Left lung (tissue), 10 donors: ENCODE results near the gene NUDT14. TPM values are rescaled to one million over a fixed set of nuclear protein-coding genes. Genes with fewer than 3 reads are reported as not detected.

ENCODE experiments used
- ATAC-seq: fragments of 200-7000 bp; cut with Tn5 transposase; one replicate; pipeline ENCODE4 v1.9.1; 2020; ENCODE audit warnings: moderate library complexity
- DNase-seq, 4 donors: peaks; one replicate each; pipeline ENCODE4 v3.0.0-alpha.2; 2013 to 2020
- H3K27ac ChIP-seq, 2 donors: fragments of 200-600 bp; sonication (generic) in 1 of 2; one replicate each; pipeline versions ENCODE4 v1.5.0 to v1.8.0; 2020 to 2021
- H3K27me3 ChIP-seq, 2 donors: fragments of 200-600 bp; sonication (generic) in 1 of 2; one replicate each; pipeline versions ENCODE4 v1.5.0 to v1.8.0; 2020 to 2021
- H3K36me3 ChIP-seq, 2 donors: fragments of 200-600 bp; sonication (generic) in 1 of 2; one replicate each; pipeline versions ENCODE4 v1.5.0 to v1.8.0; 2020 to 2021
- H3K4me1 ChIP-seq, 2 donors: fragments of 200-600 bp; one replicate each; pipeline ENCODE4 v1.8.0; 2021
- H3K4me3 ChIP-seq, 2 donors: fragments of 200-600 bp; sonication (generic) in 1 of 2; one replicate each; pipeline versions ENCODE4 v1.5.0 to v1.8.0; 2020 to 2021; ENCODE audit warnings: mild to moderate bottlenecking in 1 of 2
- H3K9me3 ChIP-seq, 2 donors: fragments of 200-600 bp; sonication (generic) in 1 of 2; one replicate each; pipeline versions ENCODE4 v1.5.0 to v1.8.0; 2020 to 2021
- intact Hi-C, 2 donors: fragments of 100-400 bp; cut with DNase I; formaldehyde crosslinking; loops; one replicate each; pipeline versions ENCODE4 v1.11.2 to v1.14.2; 2022
- polyA plus RNA-seq, 6 donors: library from polyadenylated mRNA; unstranded; fragments of 120-200 nt; gene quantifications; one replicate each; pipeline ENCODE4 v1.2.1, GENCODE V29; 2013; ENCODE audit not compliant: insufficient read length in 6 of 6
- total RNA-seq, 2 donors: library from RNA; stranded (reverse); fragmentation: NEBNext Ultra II Directional; extraction: Animal tissue kit (Norgen Biotek cat#: 25700); gene quantifications; one replicate each; pipeline ENCODE4 v1.2.1, GENCODE V29; 2021
- TF ChIP-seq, protein P1 (sequence below), 2 donors: fragments of 200-600 bp; sonication (generic) in 1 of 2; IDR thresholded peaks; one replicate each; pipeline versions ENCODE4 v1.5.0 to v1.8.0; 2021; ENCODE audit warnings: antibody characterized with exemption in 2 of 2
- donor health status: DM: no; HTN: yes; CAD: no.
- donor health status: DM: no; HTN: no; CAD: no.

NUDT14 gene
- total and polyA plus RNA-seq, 8 donors = 22.4 to 77.5 (median 34.7) TPM

DNA sequence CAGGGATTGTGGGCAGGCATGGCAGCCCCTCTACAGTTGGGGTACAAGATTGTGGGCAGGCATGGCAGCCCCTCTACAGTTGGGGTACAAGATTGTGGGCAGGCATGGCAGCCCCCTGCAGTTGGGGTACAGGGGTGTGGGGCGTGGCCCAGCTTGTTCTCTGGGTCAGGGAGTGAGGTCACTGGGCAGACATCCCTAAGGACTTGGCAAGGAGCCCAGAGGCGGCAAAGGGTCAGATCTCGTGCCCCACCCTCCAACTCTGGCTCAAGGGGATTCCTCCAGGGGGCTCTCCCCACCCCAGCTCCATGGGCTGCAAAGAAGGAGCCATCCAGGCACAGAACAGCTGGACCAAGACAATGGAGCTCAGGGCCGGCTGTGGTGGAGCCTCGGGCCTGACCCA lies 25.8 kb upstream of the NUDT14 start:
- Histone ChIP-seq H3K27me3 (peaks cover 0 to 3% of the 10 kb centered on the region in 2 donors), H3K4me3 (no peak overlapping the region), H3K27ac (no peak overlapping the region), H3K36me3 (peaks cover 0 to 29% of the 10 kb centered on the region in 2 donors), H3K4me1 (peaks cover 15 to 18% of the 10 kb centered on the region in 2 donors), H3K9me3 (no peaks in the 10 kb centered on the region)
- TF ChIP-seq, protein P1, sequence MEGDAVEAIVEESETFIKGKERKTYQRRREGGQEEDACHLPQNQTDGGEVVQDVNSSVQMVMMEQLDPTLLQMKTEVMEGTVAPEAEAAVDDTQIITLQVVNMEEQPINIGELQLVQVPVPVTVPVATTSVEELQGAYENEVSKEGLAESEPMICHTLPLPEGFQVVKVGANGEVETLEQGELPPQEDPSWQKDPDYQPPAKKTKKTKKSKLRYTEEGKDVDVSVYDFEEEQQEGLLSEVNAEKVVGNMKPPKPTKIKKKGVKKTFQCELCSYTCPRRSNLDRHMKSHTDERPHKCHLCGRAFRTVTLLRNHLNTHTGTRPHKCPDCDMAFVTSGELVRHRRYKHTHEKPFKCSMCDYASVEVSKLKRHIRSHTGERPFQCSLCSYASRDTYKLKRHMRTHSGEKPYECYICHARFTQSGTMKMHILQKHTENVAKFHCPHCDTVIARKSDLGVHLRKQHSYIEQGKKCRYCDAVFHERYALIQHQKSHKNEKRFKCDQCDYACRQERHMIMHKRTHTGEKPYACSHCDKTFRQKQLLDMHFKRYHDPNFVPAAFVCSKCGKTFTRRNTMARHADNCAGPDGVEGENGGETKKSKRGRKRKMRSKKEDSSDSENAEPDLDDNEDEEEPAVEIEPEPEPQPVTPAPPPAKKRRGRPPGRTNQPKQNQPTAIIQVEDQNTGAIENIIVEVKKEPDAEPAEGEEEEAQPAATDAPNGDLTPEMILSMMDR (IDR thresholded peaks at IDR 0.05) = no peak
- intact Hi-C loops = no loop called here
- ATAC-seq (no peak), DNase-seq (no peak)

DNA sequence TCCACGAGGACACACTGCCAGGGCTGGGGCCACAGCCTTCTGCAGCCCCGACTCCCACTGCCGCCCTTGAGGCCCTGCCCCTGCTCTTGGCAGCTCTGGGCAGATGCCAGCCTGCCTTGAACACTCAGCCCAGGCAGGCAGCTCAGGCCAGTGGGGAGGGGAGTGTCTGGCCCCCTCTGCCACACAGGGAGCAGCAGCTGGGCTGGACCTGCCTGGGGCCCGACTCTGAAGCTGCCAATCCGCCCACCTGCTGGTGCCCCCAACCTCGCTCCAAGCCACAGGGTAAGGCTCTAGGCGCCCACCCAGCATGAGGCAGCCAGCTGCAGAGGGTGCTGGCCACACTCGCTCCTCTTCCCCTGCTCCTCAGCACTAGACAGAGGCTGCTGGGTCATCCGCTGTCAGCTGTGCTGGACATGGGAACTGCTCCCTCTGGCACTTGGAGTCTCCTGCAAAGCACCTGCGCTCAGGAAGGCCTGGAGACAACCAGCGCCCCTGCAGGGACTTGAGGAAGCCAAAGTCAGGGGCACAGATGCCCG lies 24.6 kb upstream of the NUDT14 start:
- intact Hi-C loops = no loop called here
- Histone ChIP-seq H3K27ac (no peak overlapping the region), H3K9me3 (no peaks in the 10 kb centered on the region), H3K36me3 (peaks cover 0 to 17% of the 10 kb centered on the region in 2 donors), H3K27me3 (peaks cover 0 to 15% of the 10 kb centered on the region in 2 donors), H3K4me3 (no peak overlapping the region), H3K4me1 (peaks cover 15 to 27% of the 10 kb centered on the region in 2 donors)
- peak; percentile 39 for ATAC-seq
- TF ChIP-seq, protein P1 (IDR thresholded peaks at IDR 0.05) = no peak
- no peak for DNase-seq

DNA sequence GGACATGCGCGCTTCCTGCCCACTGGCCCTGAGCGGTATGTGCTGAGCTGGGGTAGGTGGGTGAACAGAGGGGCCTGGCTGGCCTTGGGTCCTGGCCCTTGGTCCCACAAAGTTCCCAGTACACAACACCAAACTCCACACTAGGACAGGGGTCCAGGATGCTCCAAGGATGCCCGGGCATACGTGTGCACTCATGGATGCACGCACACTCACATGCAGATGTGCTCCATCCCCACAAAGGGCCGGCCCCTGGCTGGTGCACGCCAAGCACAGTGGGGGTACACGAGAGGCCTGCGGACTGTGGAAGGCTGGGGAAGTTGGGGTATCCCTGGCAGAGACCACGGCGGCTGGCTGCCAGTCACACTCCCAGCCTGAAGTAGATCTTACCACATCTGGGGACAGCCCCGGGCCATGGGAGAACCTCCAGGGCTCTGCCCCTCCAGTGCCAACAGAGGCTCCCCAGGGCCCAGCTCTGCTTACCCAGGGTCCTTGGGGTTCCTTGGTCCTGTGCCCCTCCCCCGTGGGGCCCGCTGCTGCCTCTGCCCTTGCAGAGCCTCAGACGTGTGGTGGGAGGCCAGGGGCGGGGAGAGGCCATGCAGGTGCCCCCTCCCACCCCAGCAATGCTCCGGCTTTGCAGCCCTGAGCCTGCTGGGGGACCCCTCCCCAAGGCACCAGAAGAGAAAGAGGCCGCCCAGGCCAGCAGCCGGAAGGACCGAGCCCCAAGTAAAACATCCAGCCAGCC lies 24.0 kb upstream of the NUDT14 start:
- Histone ChIP-seq H3K36me3 (peaks cover 0 to 11% of the 10 kb centered on the region in 2 donors), H3K4me1 (peaks cover 15 to 27% of the 10 kb centered on the region in 2 donors), H3K4me3 (no peak overlapping the region), H3K27me3 (peaks cover 0 to 21% of the 10 kb centered on the region in 2 donors), H3K27ac (peak overlapping the region in 1 of 2 donors; percentile 3), H3K9me3 (no peaks in the 10 kb centered on the region)
- DNase-seq = no peak
- intact Hi-C loops = loop anchor here in 1 of 2 donors (5.0 kb wide), 2 partner anchors 77 to 147 kb away; no protein-coding TSS in a partner anchor
- peak; percentile 17 for ATAC-seq
- TF ChIP-seq, protein P1 (IDR thresholded peaks at IDR 0.05) = no peak

DNA sequence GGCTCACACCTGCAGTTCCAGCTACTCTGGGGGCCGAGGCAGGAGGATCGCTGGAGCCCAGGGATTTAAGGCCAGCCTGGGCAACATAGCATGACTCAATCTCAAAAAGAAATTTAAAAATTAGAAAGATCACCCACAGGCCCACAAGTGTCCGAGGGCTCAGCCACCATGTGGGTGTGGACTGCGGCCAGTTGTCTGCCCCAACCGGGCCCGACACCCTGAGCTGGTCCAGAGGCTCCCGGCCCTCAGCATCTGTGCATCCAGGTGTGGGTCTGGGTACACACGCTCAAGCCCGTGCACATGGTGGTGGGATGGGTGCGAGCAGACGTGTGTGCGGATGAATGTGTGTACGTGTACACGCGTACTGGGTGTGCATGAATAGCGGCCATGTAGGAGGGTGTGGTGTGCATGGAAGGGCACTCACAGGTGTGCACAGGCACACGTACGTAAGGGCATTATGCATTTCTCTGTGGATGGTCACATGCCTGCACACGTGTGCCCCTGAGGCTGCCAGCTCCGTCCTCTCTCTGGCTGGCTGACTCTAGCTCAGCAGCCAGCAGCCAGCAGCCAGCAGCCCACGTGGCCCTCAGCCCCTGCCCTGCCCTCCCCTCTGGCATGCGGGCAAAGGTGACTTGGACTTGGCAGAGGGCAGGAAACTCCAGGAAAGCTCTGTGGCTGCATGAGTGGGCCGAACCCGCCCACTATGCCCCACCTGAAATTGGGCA lies 23.3 kb upstream of the NUDT14 start:
- DNase-seq = peak in 1 of 4 donors; percentile 85
- no peak overlapping the region for H3K4me3 ChIP-seq
- H3K36me3 ChIP-seq = peaks cover 0 to 4% of the 10 kb centered on the region in 2 donors
- TF ChIP-seq, protein P1 (IDR thresholded peaks at IDR 0.05) = no peak
- H3K27me3 ChIP-seq = peaks cover 0 to 28% of the 10 kb centered on the region in 2 donors
- H3K9me3 ChIP-seq = no peaks in the 10 kb centered on the region
- peak; percentile 78 for ATAC-seq
- intact Hi-C loops = loop anchor here in 1 of 2 donors (5.0 kb wide), 2 partner anchors 78 to 148 kb away; no protein-coding TSS in a partner anchor
- peaks cover 15 to 33% of the 10 kb centered on the region in 2 donors for H3K4me1 ChIP-seq
- H3K27ac ChIP-seq = no peak overlapping the region
